GM19395 (cell line): Measurements from ENCODE around the gene TLE4.
"Not testable (repeated sequence)": the region's sequence is repeated elsewhere in the genome, so short reads cannot be mapped to it uniquely, and the experiment has no call there.

Experiments
- ATAC-seq: cut with Tn5 transposase; IDR thresholded peaks from one replicate; pipeline ENCODE4 v1.9.1; 2021; ENCODE audit warnings: mild to moderate bottlenecking, moderate library complexity; ENCODE audit not compliant: unreplicated experiment

The TLE4 gene

GRCh38 chr9:79630521-79631403 lies 59.0 kb downstream of the TLE4 start:
- ATAC-seq, result peak; percentile 71

DNA sequence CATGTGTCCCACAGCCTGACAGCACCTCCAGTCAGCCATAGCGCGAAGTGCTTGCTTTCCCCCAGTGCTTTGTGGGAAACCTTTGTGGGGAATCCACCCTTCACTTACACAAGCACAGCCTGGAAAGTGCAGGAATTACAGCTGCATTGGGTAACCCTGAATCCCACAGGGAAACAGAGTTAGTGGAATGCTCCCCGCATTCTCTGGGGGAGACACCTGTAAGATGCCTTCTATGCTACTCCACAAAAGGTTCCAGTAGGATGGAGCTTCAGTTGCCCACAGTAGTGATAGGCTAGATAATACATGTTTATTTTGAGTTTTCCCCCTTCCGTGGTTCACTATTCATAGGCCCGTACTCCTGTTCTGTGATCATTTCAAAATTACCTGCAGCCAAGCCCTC lies 60.3 kb downstream of the TLE4 start:
- ATAC-seq, result no peak

DNA sequence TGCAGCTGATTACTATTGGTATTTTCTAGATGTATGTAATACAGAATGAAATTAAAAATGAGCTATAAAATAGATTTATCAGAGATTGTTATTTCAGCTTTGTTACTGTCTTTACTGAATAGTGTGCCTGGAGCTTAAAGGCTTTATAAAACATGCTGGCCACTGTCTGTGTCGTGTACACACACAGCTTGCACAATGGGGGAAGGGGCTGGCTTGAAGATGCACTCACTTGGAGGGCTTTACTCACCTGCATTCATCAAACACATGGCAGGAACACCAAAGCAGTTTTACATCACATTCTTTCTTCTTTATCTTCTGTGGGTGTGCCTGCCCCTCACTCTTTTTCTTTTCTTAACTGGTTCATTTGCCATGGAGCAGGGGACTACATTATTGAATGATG lies 60.9 kb downstream of the TLE4 start:
- no peak for ATAC-seq

DNA sequence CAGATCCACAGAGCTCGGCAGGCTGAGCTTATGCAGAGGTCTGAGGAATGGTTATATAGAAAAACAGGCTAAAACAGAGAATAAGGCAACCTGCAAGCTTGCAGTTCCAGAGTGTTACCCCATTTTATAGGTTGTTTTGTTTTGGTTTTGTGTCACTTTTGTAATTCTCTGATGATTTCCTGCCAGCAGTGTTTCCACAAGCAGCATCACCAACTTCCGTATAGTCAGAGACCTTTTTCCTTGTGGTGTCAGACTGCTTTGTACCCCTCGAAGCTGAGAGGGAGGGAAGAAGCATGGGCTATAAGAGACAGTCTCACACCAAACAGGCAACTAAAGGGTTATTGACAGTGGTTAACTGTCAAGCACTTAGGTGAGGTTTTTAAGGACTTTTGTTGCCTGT lies 61.8 kb downstream of the TLE4 start:
- no peak for ATAC-seq

DNA sequence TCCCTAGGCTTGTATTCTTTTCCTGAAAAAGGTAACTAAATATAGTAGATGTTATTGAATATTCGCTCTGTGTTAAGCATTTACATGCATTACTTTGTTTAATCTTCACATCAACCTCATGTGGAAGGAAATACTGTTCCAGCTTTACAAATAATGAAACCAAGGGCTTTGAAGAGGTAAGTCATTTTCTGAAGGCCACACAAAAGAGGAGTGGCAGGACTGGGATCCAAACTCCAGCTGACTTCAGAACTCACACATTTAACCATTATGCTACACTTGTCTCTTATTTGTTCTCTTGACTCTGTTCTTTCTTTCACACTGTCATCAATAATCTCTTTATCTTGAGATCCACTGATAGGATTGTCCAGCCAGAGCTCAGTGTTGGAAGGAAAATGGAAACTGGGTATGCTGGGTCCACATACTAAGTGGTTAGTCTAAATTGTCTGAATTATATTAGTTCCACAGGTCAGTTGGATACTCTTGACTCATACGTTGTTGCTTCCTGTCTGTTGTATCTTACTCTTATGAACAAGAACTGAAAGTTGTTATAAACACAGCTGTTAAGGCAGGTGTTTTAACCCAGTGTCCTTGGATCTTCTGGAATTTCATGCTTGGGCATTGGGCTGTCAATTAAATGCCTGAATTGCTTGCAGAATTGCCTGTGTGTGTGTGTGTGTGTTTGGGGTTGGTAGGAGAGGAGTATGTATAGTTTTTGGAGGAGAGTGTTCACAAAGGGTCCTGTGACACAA lies 65.6 kb downstream of the TLE4 start:
- ATAC-seq, result no peak

DNA sequence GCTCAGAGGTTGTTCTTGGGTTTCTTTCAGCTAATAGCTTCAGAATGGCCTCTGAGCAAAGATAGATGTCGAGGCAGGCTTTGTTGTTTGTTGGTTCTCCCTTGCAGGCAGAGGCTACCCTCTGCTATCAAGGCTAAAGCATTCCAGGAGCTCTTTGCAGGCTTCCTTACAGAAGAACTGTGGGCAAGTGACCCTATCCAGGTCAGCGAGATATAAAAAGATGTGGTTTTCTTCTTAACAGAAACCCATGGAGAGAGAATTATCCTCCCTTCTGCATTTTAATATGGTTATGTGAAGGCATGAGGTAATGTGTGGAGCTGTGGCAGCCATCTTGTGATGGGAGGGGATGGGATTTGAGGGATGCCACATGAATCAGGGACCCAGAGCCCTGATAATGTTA lies 67.0 kb downstream of the TLE4 start:
- no peak for ATAC-seq

DNA sequence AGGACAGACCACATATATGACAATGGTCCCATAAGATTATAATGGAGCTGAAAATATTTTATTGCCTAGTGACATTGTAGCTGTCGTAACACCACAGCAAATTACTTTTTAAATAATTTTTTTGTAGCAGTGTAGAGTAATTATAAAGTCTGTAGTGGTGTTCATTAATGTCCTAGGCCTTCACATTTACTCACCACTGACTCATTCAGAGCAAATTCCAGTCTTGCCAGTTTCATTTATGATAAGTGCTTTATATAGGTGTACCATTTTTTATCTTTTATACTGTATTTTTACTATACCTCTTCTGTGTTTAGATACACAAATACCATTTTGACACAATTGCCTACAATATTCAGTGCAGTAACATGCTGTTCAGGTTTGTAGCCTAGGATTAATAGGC lies 67.6 kb downstream of the TLE4 start:
- no peak for ATAC-seq

DNA sequence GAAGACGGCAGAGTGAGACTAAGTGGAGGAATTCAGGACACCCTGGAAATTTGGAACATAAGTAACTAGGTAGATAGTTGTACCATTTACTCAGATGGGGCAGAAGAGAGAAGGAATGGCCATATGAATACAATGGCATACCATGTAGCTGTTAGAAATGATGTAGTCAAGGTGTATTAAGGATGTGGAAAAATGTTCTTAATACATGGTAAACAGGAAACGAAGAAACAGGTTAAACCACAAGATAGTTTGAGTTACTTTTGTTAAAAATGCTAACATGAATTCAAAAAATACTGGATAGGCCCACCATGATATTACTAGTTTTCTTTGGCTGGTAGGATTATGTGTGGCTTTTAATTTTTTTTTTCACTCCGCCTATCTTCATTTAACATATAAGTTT lies 68.3 kb downstream of the TLE4 start:
- not testable (repeated sequence) for ATAC-seq

GRCh38 chr9:79641070-79641469 lies 69.3 kb downstream of the TLE4 start:
- ATAC-seq, result no peak

GRCh38 chr9:79642671-79643070 lies 70.9 kb downstream of the TLE4 start:
- ATAC-seq, result no peak

DNA sequence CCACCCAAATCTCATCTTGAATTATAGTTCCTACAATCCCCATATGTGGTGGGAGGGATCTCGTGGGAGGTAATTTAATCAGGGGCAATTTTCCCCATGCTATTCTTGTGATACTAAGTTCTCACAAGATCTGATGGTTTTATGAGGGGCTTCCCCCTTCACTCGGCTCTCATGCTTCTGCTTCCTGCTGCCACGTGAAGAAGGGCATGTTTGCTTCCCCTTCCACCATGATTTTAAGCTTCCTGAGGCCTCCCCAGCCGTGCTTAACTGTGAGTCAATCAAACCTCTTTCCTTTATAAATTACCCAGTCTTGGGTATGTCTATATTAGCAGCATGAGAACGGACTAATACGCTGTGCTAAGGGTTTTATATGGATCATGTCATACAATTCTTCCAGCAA lies 72.3 kb downstream of the TLE4 start:
- ATAC-seq, result no peak

DNA sequence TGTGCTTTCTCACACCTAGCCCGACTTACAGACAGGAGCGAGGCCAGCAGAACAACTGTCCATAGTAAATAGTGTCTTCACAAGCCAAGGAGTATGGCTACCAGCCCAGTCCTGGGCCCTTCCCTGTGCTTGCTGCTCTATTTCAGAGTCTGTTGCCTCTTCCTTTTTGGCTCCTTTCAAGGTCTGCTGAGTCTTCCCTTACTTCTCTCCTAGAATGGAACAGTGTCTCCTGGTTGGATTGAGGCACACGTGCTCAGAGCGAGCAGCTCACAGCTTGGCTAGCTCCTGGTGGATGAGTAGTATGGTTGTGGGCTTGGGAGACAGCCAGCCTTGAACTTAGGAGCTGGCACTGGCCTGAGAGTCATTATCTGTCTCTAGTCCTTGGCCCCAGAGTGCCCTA lies 72.8 kb downstream of the TLE4 start:
- ATAC-seq, result no peak

DNA sequence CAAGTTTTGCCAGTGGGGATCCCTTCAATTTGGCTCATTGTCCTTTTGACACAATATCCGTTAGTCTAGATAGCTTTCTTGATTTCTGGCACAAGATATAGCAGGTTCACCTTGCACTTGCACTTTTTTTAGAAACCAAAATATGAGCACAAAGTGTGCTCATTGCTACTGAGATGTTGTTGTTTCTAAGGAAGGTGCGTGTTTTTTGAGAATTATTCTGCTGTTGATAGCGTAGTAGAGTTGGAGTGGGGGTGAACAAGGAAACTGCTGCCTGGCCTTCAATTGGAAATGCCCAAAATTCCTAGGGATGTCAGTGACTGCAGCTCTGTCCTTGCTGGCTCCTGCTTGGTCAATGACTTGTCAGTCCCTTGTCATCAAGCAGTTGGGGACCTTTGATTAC lies 73.3 kb downstream of the TLE4 start:
- no peak for ATAC-seq

GRCh38 chr9:79646096-79646495 lies 74.3 kb downstream of the TLE4 start:
- ATAC-seq, result no peak

DNA sequence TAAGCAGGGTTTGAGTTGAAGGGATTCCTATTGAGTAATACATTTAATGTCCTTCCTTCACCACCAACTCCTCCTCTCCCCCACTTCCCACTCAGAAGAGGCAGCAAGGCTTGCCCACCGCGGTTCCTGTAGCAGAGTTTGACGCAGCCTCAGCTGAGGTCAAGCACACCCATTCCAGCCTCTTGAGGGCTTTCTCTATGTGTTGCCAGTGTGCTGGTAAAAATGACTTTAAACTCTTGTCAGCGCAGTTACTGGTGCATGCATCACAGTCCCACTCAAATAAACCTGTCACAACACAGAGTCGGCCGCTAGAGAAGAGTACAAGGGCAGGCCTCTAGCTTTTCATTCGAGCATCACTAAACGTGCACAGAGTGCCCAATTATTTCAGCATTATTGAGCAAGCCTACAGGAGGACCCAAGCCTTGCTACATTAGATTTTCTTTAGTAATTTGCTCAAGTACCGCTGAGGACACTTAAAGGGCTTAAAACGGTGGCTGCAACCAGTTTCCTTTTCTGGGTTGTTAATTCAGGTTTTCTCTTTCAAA lies 79.6 kb downstream of the TLE4 start:
- no peak for ATAC-seq

DNA sequence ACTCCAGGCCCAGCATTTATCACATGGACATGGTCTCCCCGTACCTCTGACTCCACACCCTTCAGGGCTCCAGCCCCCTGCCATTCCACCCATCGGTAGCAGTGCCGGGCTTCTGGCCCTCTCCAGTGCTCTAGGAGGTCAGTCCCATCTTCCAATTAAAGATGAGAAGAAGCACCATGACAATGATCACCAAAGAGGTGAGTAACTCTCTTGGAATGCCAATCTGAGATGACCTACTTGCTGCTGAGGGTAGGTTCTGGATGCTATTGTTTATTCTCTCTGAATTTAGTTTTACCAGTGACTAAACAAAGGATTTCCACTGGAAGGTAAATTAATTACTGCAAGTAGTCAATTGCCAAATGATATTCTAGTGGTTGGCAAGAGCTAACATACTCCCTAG lies 80.8 kb downstream of the TLE4 start:
- no peak for ATAC-seq

GRCh38 chr9:79654591-79655382 lies 83.0 kb downstream of the TLE4 start:
- ATAC-seq, result not testable (repeated sequence)

GRCh38 chr9:79655551-79655950 lies 83.8 kb downstream of the TLE4 start:
- no peak for ATAC-seq

DNA sequence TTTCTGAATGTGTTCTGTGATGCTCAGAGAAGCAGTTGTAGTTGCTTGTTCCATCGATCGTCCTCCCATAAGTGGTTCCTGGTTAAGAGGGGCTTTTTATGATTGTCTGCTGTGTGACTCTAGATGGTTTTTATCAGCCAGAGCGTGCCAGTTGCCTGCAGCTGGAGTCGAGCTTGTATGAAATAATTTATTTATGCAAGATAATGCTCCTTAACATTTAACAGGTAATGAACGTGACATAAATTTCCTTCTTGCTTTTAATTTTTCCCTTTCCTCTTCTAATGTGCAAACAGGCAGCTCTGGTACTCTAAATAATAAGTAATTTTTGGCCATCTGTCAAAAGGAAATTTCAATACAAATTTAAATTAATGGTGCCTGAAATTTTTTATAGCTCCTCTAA lies 84.4 kb downstream of the TLE4 start:
- ATAC-seq, result no peak

GRCh38 chr9:79657891-79658290 lies 86.1 kb downstream of the TLE4 start:
- ATAC-seq, result no peak

DNA sequence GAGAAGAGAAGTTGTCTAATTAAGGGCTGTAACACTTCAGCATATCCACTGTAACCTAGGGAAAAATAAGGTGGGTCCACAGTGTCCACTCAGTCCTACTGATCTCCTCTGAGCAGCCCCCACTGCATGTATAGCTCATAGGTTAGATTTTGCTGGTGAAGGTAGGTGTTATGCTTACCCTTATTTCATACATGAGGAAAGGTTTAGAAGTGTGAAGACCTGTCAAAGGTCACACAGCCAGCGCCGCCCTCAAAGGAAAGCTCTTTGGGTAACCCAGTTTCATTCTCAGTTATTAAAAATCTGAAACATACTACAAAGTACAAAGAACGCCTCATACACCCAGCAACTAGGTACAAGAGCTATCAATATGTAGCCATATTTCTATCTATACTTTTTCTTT lies 87.2 kb downstream of the TLE4 start:
- ATAC-seq, result no peak
